ENCODE data around the gene LRRC7. TPM values are rescaled to one million over a fixed set of nuclear protein-coding genes. Genes with fewer than 3 reads are reported as not detected.

Gene LRRC7
- total and polyA plus RNA-seq, 7 experiments from 2014 or later: 0.15 to 6.4 (median 0.46) TPM; not detected in 1

GRCh38 chr1:69686367-69686984, 118.8 kb downstream of the LRRC7 start:
- Mint-ChIP-seq H3K27ac (no peak overlapping the region), H3K9me3 (peaks cover 0 to 42% (median 9%) of the 10 kb centered on the region in 11 donors), H3K36me3 (peaks cover 0 to 5% (median 0%) of the 10 kb centered on the region in 5 donors), H3K27me3 (no peaks in the 10 kb centered on the region), H3K4me1 (peaks cover 0 to 6% (median 0%) of the 10 kb centered on the region in 7 donors), H3K4me3 (no peak overlapping the region)
- Histone ChIP-seq H3K4me3 (ENCODE audit: low read length) (no peak overlapping the region), H3K4me1 (ENCODE audit: control insufficient read depth in 2 of 2, insufficient read depth in 2 of 2, low read length in 2 of 2) (no peaks in the 10 kb centered on the region), H3K27me3 (ENCODE audit: control insufficient read depth in 2 of 2, insufficient read depth in 2 of 2, low read length in 2 of 2) (no peaks in the 10 kb centered on the region), H3K27ac (ENCODE audit: low read depth, low read length) (no peak overlapping the region), H3K9me3 (ENCODE audit: control insufficient read depth in 2 of 3, low read length in 3 of 3) (peaks cover 0 to 4% (median 0%) of the 10 kb centered on the region in 3 experiments), H3K36me3 (ENCODE audit: control insufficient read depth in 2 of 3, insufficient read depth in 3 of 3, low read length in 3 of 3) (no peaks in the 10 kb centered on the region)
- intact Hi-C loops (cut with micrococcal nuclease): no loop called here
- DNase-seq (no peak), ATAC-seq (no peak)
- ChIA-PET CTCF (interaction anchor here (0.8 kb wide), 1 partner anchor 720 kb away, joined by 3 read pairs; no protein-coding TSS in a partner anchor), POLR2A (no interaction called here)

GRCh38 chr1:69688193-69688592, 120.5 kb downstream of the LRRC7 start:
- H3K4me3 ChIP-seq (ENCODE audit: low read length): no peak overlapping the region
- H3K36me3 Mint-ChIP-seq: peaks cover 0 to 5% (median 0%) of the 10 kb centered on the region in 5 donors
- intact Hi-C loops (cut with micrococcal nuclease): no loop called here
- H3K4me1 ChIP-seq (ENCODE audit: control insufficient read depth in 2 of 2, insufficient read depth in 2 of 2, low read length in 2 of 2): no peaks in the 10 kb centered on the region
- H3K36me3 ChIP-seq (ENCODE audit: control insufficient read depth in 2 of 3, insufficient read depth in 3 of 3, low read length in 3 of 3): no peaks in the 10 kb centered on the region
- ChIA-PET POLR2A (no interaction called here), CTCF (no interaction called here)
- peaks cover 0 to 6% (median 0%) of the 10 kb centered on the region in 7 donors for H3K4me1 Mint-ChIP-seq
- H3K27ac ChIP-seq (ENCODE audit: low read depth, low read length): no peak overlapping the region
- H3K9me3 Mint-ChIP-seq: peaks cover 0 to 36% (median 4%) of the 10 kb centered on the region in 11 donors
- H3K27me3 Mint-ChIP-seq: no peaks in the 10 kb centered on the region
- peaks cover 0 to 4% (median 0%) of the 10 kb centered on the region in 3 experiments for H3K9me3 ChIP-seq (ENCODE audit: control insufficient read depth in 2 of 3, low read length in 3 of 3)
- peak; percentile 75 for ATAC-seq
- H3K27me3 ChIP-seq (ENCODE audit: control insufficient read depth in 2 of 2, insufficient read depth in 2 of 2, low read length in 2 of 2): no peaks in the 10 kb centered on the region
- no peak for DNase-seq
- H3K27ac Mint-ChIP-seq: no peak overlapping the region
- H3K4me3 Mint-ChIP-seq: no peak overlapping the region

GRCh38 chr1:69691179-69691578, 123.5 kb downstream of the LRRC7 start:
- H3K9me3 Mint-ChIP-seq: peaks cover 0 to 28% (median 5%) of the 10 kb centered on the region in 11 donors
- no peak for DNase-seq

GRCh38 chr1:69693921-69694675, 126.4 kb downstream of the LRRC7 start:
- Mint-ChIP-seq H3K36me3 (peaks cover 0 to 3% (median 0%) of the 10 kb centered on the region in 5 donors), H3K9me3 (peaks cover 4 to 46% (median 11%) of the 10 kb centered on the region in 11 donors), H3K4me3 (no peak overlapping the region), H3K27me3 (no peaks in the 10 kb centered on the region), H3K4me1 (no peaks in the 10 kb centered on the region), H3K27ac (no peak overlapping the region)
- DNase-seq: no peak
- no peak for ATAC-seq
- ChIA-PET POLR2A (no interaction called here), CTCF (no interaction called here)
- intact Hi-C loops (cut with micrococcal nuclease): no loop called here
- Histone ChIP-seq H3K4me3 (ENCODE audit: low read length) (no peak overlapping the region), H3K4me1 (ENCODE audit: control insufficient read depth in 2 of 2, insufficient read depth in 2 of 2, low read length in 2 of 2) (no peaks in the 10 kb centered on the region), H3K27me3 (ENCODE audit: control insufficient read depth in 2 of 2, insufficient read depth in 2 of 2, low read length in 2 of 2) (no peaks in the 10 kb centered on the region), H3K9me3 (ENCODE audit: control insufficient read depth in 2 of 3, low read length in 3 of 3) (peaks cover 0 to 6% (median 0%) of the 10 kb centered on the region in 3 experiments), H3K27ac (ENCODE audit: low read depth, low read length) (no peak overlapping the region), H3K36me3 (ENCODE audit: control insufficient read depth in 2 of 3, insufficient read depth in 3 of 3, low read length in 3 of 3) (no peaks in the 10 kb centered on the region)

More at GRCh38 chr1:69691179-69691578, 123.5 kb downstream of the LRRC7 start:
- Histone ChIP-seq H3K27ac (ENCODE audit: low read depth, low read length) (no peak overlapping the region), H3K9me3 (ENCODE audit: control insufficient read depth in 2 of 3, low read length in 3 of 3) (peaks cover 0 to 9% (median 0%) of the 10 kb centered on the region in 3 experiments), H3K4me3 (ENCODE audit: low read length) (no peak overlapping the region), H3K36me3 (ENCODE audit: control insufficient read depth in 2 of 3, insufficient read depth in 3 of 3, low read length in 3 of 3) (no peaks in the 10 kb centered on the region), H3K4me1 (ENCODE audit: control insufficient read depth in 2 of 2, insufficient read depth in 2 of 2, low read length in 2 of 2) (no peaks in the 10 kb centered on the region), H3K27me3 (ENCODE audit: control insufficient read depth in 2 of 2, insufficient read depth in 2 of 2, low read length in 2 of 2) (no peaks in the 10 kb centered on the region)
- ChIA-PET CTCF (no interaction called here), POLR2A (no interaction called here)
- no peak for ATAC-seq
- Mint-ChIP-seq H3K27me3 (no peaks in the 10 kb centered on the region), H3K4me1 (no peaks in the 10 kb centered on the region), H3K4me3 (no peak overlapping the region), H3K36me3 (peaks cover 0 to 3% (median 0%) of the 10 kb centered on the region in 5 donors), H3K27ac (no peak overlapping the region)
- intact Hi-C loops (cut with micrococcal nuclease): no loop called here

GRCh38 chr1:69697340-69697739, 129.6 kb downstream of the LRRC7 start:
- CTCF ChIA-PET: no interaction called here
- POLR2A ChIA-PET: no interaction called here
- Mint-ChIP-seq H3K4me1 (no peaks in the 10 kb centered on the region), H3K27me3 (no peaks in the 10 kb centered on the region), H3K9me3 (peaks cover 4 to 47% (median 15%) of the 10 kb centered on the region in 11 donors), H3K4me3 (no peak overlapping the region), H3K27ac (no peak overlapping the region), H3K36me3 (peaks cover 0 to 3% (median 0%) of the 10 kb centered on the region in 5 donors)
- Histone ChIP-seq H3K27me3 (ENCODE audit: control insufficient read depth in 2 of 2, insufficient read depth in 2 of 2, low read length in 2 of 2) (no peaks in the 10 kb centered on the region), H3K27ac (ENCODE audit: low read depth, low read length) (no peak overlapping the region), H3K4me1 (ENCODE audit: control insufficient read depth in 2 of 2, insufficient read depth in 2 of 2, low read length in 2 of 2) (no peaks in the 10 kb centered on the region), H3K4me3 (ENCODE audit: low read length) (no peak overlapping the region), H3K9me3 (ENCODE audit: control insufficient read depth in 2 of 3, low read length in 3 of 3) (peaks cover 0 to 6% (median 0%) of the 10 kb centered on the region in 3 experiments), H3K36me3 (ENCODE audit: control insufficient read depth in 2 of 3, insufficient read depth in 3 of 3, low read length in 3 of 3) (no peaks in the 10 kb centered on the region)
- DNase-seq: no peak
- no peak for ATAC-seq
- intact Hi-C loops (cut with micrococcal nuclease): no loop called here

- no peaks in the 10 kb centered on the region for H3K36me3 Mint-ChIP-seq
- H3K27ac Mint-ChIP-seq: no peak overlapping the region
- DNase-seq (no peak), ATAC-seq (no peak)
- peaks cover 0 to 4% (median 0%) of the 10 kb centered on the region in 3 experiments for H3K9me3 ChIP-seq (ENCODE audit: control insufficient read depth in 2 of 3, low read length in 3 of 3)
- no peaks in the 10 kb centered on the region for H3K4me1 ChIP-seq (ENCODE audit: control insufficient read depth in 2 of 2, insufficient read depth in 2 of 2, low read length in 2 of 2)
- H3K4me3 Mint-ChIP-seq: no peak overlapping the region
- CTCF ChIA-PET: no interaction called here
- intact Hi-C loops (cut with micrococcal nuclease): no loop called here
- H3K4me1 Mint-ChIP-seq: no peaks in the 10 kb centered on the region
- no peaks in the 10 kb centered on the region for H3K27me3 ChIP-seq (ENCODE audit: control insufficient read depth in 2 of 2, insufficient read depth in 2 of 2, low read length in 2 of 2)
- no peaks in the 10 kb centered on the region for H3K27me3 Mint-ChIP-seq
- peaks cover 2 to 32% (median 9%) of the 10 kb centered on the region in 11 donors for H3K9me3 Mint-ChIP-seq
- POLR2A ChIA-PET: interaction anchor here (0.6 kb wide), 1 partner anchor 17 kb away, joined by 4 read pairs; no protein-coding TSS in a partner anchor
- H3K36me3 ChIP-seq (ENCODE audit: control insufficient read depth in 2 of 3, insufficient read depth in 3 of 3, low read length in 3 of 3): no peaks in the 10 kb centered on the region
- H3K27ac ChIP-seq (ENCODE audit: low read depth, low read length): no peak overlapping the region
- no peak overlapping the region for H3K4me3 ChIP-seq (ENCODE audit: low read length)
These were observed 133.0 kb downstream of the LRRC7 start for GRCh38 chr1:69700770-69701169.
